ENCODE measurements around the gene IL2RA. TPM values are rescaled to one million over a fixed set of nuclear protein-coding genes. Genes with fewer than 3 reads are reported as not detected.

The IL2RA gene
- total RNA-seq, 1 experiment from 2014 or later: not detected

- Mint-ChIP-seq H3K4me3 (no peak overlapping the region), H3K4me1 (0 out of 4 replicates have a peak, but pooled peaks cover 0 to 2% of the 10 kb centered on the region in 2 experiments), H3K9me3 (no peaks in the 10 kb centered on the region), H3K27me3 (ENCODE audit: low read depth) (peaks cover 5% of the 10 kb centered on the region), H3K27ac (no peak overlapping the region), H3K36me3 (ENCODE audit: insufficient read depth in 1 of 3, low read depth in 3 of 3) (no peaks in the 10 kb centered on the region)
- Histone ChIP-seq H3K79me2 (ENCODE audit: insufficient read depth, low read length) (no peaks in the 10 kb centered on the region), H2BK20ac (ENCODE audit: low read depth, low read length, poor library complexity, severe bottlenecking) (no peak overlapping the region), H3K9ac (ENCODE audit: extremely low read depth, insufficient read length, low read length) (no peak overlapping the region), H2BK15ac (ENCODE audit: low read depth, low read length) (no peak overlapping the region), H3K79me1 (ENCODE audit: insufficient read depth, low read depth, low read length, poor library complexity, severe bottlenecking) (no peaks in the 10 kb centered on the region), H4K8ac (replicated peaks; ENCODE audit: insufficient read length, low read depth, low read length) (no peak overlapping the region), H3K18ac (ENCODE audit: insufficient read length, low read depth, low read length) (no peak overlapping the region), H2BK12ac (ENCODE audit: insufficient read length, low read depth, low read length) (no peak overlapping the region), H3K4ac (ENCODE audit: low read depth, low read length) (no peak overlapping the region), H2BK5ac (ENCODE audit: insufficient read length, low read length) (no peak overlapping the region), H3K27ac (ENCODE audit: insufficient read length, low read depth, low read length) (no peak overlapping the region), H3K56ac (ENCODE audit: insufficient read length, low read depth, low read length) (no peak overlapping the region), H4K5ac (ENCODE audit: insufficient read length, low read depth, low read length) (peak overlapping the region; percentile 43), H2AK5ac (ENCODE audit: insufficient read length, low read length) (no peak overlapping the region), H3K4me2 (ENCODE audit: insufficient read depth, insufficient read length, low read length) (no peak overlapping the region), H2BK120ac (ENCODE audit: low read depth, low read length, poor library complexity, severe bottlenecking) (no peak overlapping the region), H3K27me3 (ENCODE audit: insufficient read depth, low read length) (no peaks in the 10 kb centered on the region), H3K4me1 (ENCODE audit: insufficient read depth, low read length) (no peaks in the 10 kb centered on the region), H4K91ac (ENCODE audit: insufficient read length, low read depth, low read length) (no peak overlapping the region), H3K9me3 (ENCODE audit: control insufficient read depth, low read depth, low read length) (no peaks in the 10 kb centered on the region), H3K23ac (ENCODE audit: insufficient read length, low read depth, low read length) (no peak overlapping the region), H2AFZ (ENCODE audit: low read length) (no peak overlapping the region), H3K23me2 (ENCODE audit: insufficient read length, low read depth, low read length, poor library complexity, severe bottlenecking) (no peaks in the 10 kb centered on the region), H3T11ph (ENCODE audit: low read length) (no peak overlapping the region), H3K14ac (ENCODE audit: insufficient read depth, low read length) (no peak overlapping the region; the same call in 1 of the 2 replicates), H4K20me1 (ENCODE audit: control insufficient read depth, insufficient read depth, insufficient read length) (no peaks in the 10 kb centered on the region)
- WGBS (ENCODE audit: extremely low coverage, insufficient read length, low lambda C conversion rate): no CpG with 5 or more reads among the region's 13 CpGs
- no peak for TF ChIP-seq CTCF (conservative IDR thresholded peaks at IDR 0.05)
- no peak for DNase-seq
These were observed 97.4 kb downstream of the IL2RA start for GRCh38 chr10:5964736-5965135.

Measured in H9 (cell line).